NCI-H1048 (cell line): ENCODE data around the gene NRXN3.

ENCODE experiments used
- DNase-seq: peaks from one replicate; lab custom pipeline; 2025; lab: John Stamatoyannopoulos, UW

The NRXN3 gene

DNA sequence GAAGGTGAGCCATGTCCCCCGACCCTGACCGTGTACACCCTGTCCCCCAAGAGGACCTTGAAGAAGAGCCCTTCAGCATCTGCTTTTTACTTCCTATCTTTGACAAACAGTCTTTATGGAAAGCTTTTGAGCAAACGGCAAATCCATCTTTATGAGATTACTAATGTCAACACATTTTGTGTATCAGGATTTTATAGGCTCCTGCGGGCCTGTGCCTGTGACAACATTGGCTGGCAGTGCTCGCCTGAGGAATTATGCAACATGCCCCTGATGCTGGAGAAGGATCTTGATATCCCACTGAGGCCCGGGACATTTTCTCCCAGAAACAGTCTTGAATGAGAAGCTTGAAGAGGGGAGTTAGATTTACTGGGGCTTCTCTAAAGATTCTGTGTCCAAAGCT, 416.5 kb downstream of the NRXN3 start:
- no peak for DNase-seq

GRCh38 chr14:78588906-78589305, 418.7 kb downstream of the NRXN3 start:
- DNase-seq: no peak

GRCh38 chr14:78592616-78593219, 422.5 kb downstream of the NRXN3 start:
- DNase-seq: no peak

GRCh38 chr14:78593949-78594348, 423.8 kb downstream of the NRXN3 start:
- DNase-seq: no peak

- no peak for DNase-seq
These were observed 425.6 kb downstream of the NRXN3 start for GRCh38 chr14:78595797-78596196.

DNA sequence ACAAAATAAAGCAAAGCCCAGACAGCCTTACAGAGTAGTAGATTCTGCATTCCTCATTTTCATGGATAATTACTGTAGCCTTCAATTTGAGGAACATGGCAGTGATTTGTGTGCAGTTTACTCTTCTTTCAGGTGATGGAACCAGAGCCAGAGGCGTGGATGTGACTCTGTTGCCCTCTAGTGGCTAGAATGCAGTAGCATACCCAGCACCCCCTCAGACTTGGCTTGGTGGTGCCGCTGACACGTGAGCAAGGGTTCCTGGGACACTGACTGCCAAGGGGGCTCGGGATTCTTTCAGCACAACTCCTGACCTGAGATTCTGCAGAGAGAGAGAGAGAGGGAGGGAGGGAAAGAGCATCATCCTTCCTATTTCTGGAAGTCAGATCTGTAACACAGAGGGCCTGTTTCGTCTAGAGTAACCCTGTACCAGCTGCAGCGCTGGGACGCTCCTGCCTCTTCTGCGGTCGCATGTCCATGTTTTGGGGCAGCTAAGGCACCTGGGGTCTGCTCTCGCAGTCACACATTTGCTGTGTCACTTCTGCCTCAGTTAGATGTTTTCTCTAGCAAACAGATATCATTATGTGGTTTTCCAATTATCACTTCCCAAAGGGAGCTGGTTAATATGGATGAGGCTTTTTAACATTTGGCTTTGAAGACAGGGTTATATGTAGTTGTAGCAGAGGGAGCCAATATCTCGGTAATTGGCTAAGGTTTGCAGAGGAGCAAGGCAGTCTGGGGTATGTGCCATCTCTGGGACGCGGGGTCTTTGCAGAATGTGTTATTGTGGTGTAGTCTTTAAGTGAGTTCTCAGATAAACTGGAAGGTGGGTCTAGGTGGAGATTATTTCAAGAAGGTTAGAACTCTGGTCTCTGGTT, 428.1 kb downstream of the NRXN3 start:
- peak; percentile 11 for DNase-seq

GRCh38 chr14:78605025-78605762, 435.0 kb downstream of the NRXN3 start:
- no peak for DNase-seq

DNA sequence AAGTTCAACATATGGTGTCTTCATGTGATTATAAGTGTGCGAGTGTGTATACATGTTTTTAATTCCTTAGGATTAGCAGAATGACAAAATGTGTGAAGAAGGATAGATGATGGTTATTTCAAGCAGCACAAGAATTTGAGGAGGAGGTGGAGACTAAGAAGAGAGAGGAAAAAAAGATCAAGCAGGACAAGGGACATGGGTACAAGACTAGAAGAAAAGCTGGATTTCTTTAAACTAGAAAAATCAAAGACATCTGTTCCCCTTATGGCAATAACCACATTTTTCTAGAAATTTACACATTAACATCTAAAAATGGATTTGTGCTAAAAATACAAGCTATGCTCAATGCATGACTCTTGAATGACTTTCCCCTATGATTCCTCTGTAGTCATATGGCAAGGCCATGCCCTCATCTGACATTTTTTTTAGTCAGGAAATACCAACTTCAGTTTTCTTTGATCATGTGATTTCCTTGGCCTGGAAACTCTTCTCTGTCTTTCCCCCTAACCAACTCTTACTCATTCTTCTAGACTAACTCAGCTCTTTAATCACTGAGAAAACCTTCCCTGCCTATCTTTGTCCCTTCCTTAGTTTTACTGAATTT, 435.8 kb downstream of the NRXN3 start:
- DNase-seq: no peak

DNA sequence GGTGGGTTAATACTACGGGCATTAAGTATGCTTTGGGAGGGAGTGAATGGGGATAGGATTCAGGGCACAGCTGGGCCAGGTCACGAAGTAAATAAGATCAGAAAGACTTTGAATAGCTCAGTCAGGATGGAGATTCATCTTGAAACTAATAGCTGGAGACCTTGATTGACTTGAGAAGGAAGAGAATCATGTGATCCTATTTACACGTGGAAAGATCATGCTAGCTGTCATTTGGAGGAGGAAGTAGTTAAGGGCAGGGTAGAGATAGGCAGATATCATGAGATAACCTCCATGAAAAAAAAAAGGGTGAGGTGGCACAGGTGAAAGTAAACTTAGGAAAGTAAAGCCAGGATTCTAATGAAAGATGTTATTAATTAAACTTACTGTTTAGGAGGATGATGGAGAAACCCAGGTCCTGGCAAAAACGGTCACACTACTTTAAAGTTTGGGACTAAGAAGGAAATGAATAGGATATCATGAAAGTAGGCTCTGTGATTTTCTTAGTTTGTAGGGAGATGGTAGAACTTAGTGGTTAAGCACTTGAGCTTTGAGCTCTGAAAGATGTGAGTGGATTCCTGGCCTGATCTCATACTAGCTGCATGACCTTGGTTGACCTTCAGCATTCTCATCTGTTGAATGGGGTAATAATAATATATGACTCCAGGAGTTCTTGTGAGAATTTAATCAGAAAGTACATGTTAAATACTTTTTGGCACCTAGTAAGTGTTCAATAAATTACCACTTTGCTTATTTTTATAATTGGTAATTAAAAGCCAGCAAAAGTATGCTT, 439.0 kb downstream of the NRXN3 start:
- DNase-seq: no peak

DNA sequence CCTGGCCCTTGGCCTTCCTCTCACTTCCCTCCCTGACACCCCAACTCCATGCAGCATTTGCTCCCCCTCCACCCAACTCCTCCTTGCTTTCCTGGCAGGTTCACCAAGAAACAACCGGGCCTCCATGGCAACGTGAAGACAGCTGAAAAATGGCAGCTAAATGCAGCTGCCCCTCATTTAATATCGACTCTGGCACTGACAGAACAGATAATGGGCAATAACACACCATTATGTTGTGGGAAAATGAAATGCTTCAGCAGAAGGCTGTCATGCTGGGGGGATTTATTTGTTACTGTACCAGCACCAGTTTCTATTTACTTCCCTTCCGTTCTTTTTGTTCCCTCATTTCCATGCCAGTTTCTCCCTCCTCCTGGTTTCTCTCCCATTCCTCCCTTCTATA, 440.8 kb downstream of the NRXN3 start:
- DNase-seq: no peak

- no peak for DNase-seq
These were observed 441.8 kb downstream of the NRXN3 start for GRCh38 chr14:78611796-78612571.

DNA sequence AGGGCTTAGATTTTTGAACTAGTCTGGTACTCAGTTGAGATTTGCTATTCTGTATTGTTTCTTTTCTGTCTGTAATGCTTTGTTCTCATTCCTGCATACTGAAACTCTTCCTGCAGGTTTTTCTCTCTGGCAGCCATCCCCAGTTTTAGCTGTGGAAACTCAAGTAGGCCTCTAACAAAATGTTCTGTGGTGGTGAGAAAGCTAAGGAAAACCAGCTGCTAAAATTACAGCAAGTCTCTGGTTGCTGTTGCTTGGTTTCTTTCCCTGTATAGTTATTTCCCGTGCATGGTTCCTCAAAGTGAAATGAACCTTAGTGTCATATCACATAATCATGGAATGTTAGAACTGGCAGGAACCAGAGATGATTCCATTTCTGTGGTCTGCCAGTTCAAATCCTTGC, 442.5 kb downstream of the NRXN3 start:
- DNase-seq: no peak

- DNase-seq: no peak
These were observed 444.4 kb downstream of the NRXN3 start for GRCh38 chr14:78614593-78614992.

DNA sequence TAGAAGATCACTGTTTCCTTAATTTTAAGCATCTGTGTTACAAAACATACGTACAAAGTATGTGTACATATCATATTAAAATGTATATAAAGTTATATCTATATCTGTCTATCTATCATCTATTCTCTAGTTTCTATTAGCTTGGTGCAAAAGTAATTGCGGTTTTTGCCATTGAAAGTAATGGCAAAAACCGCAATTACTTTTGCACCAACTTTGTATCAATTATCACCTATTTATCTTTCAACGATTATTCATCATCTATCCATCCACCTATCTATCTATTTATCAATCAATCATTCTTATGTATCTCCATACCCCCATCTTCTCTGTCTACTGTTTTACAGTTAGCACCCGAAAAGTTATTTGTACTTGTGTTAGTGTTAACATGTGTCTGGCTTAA, 447.6 kb downstream of the NRXN3 start:
- DNase-seq: no peak

GRCh38 chr14:78618368-78618767, 448.2 kb downstream of the NRXN3 start:
- DNase-seq: no peak

GRCh38 chr14:78627114-78627513, 456.9 kb downstream of the NRXN3 start:
- DNase-seq: no peak

GRCh38 chr14:78631551-78631950, 461.4 kb downstream of the NRXN3 start:
- no peak for DNase-seq

GRCh38 chr14:78633752-78634151, 463.6 kb downstream of the NRXN3 start:
- DNase-seq: no peak

GRCh38 chr14:78637489-78637888, 467.3 kb downstream of the NRXN3 start:
- DNase-seq: no peak

DNA sequence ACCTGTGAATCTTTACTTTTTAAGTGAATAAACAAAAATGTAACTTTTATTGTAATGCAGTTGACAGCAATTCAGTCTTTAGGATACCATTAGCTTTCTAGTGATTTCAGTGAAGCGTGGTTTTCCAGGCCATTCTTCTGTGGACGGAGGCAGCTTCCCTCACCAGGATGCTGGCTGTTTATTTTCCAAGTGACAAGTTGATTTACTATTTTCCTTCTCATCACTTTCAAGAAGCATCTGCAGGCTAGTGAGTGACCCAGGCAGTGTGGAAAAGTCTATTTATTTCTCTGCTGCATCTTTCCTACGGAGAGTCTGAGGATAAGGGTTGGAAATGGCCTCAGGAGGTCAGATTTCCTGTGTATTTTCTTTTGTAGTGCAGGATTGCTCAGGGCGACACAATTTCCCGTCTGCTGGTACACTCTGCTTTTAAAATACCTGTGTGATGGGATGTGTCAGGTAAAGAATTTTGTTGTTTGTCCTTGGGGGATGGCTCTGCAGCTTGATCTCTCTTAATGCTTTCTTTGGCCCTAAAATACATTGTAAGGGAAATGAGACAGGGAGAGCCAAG, 467.8 kb downstream of the NRXN3 start:
- DNase-seq: no peak

DNA sequence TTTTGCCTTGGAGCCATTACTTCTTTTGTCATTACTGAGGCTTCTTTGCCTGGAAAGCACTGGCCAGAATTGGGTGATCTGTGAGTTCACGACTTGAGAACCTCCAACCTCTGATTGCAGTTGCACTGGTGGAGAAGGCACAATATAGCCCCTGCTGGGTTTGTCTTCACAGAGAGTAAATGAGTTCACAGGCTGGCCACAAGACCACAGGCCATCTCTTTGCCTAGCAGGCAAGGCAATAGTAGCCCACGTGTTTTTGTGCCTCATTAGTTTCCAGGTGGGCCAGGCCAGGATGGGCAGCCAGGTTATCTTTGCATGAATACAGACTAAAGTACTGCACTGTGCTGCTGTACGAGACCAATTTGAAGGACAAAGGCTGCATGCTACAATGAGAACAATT, 468.8 kb downstream of the NRXN3 start:
- no peak for DNase-seq
